SIG-M5 treated with dmso at 0.1 percent for 504 hours (cell line): ENCODE results near the gene PANX1.
"Not testable (repeated sequence)": the region's sequence is repeated elsewhere in the genome, so short reads cannot be mapped to it uniquely, and the experiment has no call there.

ENCODE experiments used
- DNase-seq: peaks from one replicate; lab custom pipeline; 2025; ENCODE audit not compliant: unreplicated experiment; lab: John Stamatoyannopoulos, UW

PANX1 gene

DNA sequence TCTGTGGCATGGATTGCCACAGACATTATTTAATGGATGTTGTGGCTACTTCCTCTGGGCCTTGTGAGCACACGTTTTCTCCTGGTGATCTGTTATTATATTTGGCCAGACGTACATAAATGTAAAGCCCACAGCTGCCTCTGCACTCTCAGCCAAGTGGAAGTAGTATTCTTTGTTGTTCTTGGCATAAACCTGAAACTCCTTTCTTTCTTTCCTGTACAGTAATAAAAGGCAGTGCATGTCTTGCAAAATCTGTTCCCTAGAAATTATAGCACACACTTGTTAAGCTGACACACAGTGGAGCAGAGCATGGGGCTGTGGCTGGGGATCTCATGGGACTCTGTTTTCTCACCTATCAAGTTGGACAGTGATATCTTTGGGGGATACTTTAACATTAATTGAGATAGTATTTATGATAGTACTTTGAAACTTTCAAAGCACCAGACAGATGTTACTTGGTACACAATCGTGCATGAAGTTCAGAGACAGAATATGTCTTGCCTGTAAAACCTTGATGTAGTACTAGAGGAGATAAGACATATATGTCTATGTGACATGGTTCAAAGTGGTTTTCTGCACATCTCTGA, 20.9 kb downstream of the PANX1 start:
- DNase-seq: no peak

DNA sequence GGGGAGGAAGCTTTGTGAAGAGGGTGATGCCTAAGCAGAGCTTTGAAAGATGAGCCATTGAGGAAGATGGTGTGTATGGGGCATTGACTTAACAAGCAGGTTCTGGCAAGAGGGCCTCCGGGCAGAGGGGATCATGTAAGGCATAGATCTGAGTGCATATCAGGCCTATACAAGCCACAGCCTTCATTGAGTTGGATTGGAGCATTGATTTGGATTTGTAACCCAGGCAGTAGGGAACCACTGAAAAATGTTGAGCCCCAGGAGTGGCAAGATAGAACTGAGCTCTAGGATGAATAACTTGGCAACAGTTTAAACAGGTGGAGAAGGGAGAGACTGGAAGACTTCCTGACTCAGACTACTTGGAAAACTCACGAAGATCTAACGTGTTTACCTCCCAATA, 21.4 kb downstream of the PANX1 start:
- DNase-seq: no peak

DNA sequence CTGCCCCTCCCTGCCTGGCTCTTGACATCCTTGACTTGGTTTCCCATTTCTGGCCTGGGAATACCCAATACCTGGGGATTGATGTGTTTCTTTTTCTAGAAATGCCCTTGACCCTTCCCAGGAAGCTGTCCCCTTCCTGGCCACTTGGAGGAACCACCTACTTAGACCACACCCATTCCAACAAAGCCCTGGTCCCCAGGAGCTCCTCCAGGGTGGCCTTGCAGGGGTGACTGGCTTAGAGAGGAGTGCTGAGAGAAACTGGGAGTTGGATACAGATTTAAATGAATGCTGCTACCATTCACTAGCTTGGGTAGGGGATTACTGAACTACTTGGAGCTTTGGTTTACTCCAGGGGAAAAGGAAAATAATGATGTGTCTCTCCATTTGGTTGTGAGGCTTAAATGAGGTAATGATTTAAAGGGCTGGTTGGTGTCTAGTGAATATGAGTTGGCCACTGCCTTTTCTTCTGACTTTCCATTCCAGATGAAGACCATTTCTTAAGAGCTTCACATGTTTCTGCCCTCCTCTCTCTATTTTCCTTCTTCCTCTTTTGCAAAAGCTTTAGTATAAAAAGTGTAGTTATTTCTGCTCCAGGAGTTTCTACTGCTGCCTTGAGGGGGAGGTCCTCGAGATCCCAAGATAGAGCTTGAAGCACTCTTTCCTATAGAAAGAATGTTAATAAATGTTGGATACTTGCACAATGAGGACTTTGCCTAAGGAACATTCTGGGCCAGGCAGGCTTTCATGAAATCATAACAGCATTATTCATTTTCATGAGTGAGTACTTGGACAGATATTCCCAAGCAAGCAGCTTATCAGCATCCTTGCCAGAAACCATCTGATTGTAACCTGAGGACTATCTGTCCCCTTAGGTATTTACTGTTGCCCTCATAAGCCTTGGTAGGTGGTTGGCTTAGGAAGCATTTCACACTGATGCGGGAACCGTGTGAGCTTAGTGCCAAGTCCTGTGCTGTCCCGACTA, 22.4 kb downstream of the PANX1 start:
- peak; percentile 32 for DNase-seq

DNA sequence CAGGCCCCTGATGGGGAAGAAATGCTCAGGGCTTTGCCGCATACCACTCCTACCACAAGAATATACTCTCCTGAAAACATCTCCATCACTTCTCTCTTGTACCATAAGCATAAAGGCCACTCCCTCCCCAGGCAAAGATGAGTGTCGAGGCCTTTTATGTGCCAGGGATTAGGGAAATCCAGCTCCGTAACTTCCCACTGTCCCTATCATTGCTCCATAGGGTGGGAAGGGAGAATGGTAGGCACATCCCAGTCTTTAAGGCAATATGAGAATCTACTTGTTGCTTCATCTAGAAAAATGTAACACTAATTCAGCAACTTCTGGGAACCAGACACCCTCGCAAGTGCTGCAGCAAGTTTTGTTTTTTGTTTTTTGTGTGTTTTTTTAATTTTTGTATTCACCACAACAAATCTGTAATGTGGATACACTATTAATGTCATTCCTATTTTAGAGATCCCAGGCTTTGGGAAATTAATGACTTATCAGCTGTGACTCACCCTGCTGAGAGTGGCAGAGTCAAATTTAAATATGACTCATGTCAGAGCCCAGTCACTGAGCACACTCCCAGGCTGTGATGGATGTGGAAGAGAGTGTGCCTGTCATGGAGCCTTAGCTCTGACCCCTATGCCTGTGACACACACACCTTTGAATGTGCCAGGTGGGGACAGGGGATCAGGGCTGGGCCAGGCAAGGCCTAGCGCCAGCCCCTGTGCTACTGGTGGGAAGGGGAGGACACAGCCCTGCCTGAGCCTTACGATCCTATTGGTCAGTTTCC, 23.4 kb downstream of the PANX1 start:
- DNase-seq: peak; percentile 13

DNA sequence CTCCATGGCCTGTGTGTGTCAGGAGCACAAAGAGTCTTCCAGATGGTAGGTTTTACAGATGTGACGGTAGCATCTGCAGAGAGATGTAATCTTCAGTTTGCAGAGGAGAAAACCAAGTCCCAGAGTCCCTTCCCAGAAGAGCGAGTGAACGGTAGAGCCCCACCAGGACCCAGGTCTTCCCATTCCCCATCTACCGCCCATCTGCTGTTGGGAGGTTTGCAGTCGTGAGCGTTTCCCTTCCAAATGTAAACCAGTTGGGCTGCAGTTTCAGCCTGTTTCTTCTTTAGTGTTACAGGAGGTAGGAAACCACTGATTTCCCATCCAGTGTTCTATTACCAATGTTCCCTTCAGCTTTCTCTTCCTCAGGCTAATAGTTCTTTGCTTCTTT, 24.0 kb downstream of the PANX1 start:
- no peak for DNase-seq

DNA sequence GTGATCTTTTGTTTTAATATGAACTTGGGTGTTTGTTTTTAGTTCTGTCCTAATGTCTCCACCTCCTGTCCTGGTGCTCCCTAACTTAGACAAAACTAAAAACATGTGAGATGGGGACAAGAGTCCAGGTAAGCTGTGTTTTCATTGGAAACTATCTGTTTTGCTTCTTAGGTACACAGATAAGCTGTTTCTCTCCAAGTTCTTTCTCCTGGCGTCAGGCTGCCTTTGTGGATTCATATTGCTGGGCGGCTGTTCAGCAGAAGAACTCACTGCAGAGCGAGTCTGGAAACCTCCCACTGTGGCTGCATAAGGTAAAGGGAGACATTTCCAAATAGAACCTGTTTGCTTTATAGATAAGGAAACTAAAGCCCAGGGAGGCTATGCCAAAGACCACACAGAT, 24.7 kb downstream of the PANX1 start:
- DNase-seq: no peak

DNA sequence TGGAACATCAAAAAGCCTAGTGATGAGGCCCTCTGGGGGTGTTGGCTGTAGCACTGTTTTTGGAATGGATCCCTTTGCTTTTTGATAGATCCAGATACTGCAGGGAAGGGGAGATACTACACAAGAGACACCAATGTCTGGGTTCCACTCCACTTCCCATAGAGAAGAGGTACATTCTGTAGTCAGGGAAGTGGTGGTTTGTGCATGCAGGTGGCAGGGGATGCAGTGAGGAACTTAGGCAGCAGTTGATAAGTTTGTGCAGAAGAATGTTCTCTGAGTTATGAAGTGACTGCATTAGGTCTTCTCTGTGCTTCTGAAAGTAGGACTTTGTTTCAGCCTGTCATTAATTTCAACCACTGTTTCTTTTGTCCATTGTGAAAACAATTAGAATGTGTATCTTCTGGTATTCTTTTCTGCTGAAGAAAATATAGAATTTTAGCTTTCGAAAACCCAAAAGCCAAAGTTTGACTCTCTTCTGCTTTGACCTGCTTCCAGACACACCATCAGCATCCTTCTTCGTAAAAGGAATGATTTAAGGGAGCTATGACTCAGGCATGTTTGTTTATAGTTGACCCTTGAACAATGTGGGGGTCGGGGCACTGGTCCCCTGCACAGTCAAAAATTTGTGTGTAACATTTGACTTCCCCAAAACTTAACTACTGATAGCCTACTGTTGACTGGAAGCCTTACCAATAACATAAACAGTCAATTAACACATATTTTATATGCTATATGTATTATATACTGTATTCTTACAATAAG, 25.6 kb downstream of the PANX1 start:
- DNase-seq: no peak

DNA sequence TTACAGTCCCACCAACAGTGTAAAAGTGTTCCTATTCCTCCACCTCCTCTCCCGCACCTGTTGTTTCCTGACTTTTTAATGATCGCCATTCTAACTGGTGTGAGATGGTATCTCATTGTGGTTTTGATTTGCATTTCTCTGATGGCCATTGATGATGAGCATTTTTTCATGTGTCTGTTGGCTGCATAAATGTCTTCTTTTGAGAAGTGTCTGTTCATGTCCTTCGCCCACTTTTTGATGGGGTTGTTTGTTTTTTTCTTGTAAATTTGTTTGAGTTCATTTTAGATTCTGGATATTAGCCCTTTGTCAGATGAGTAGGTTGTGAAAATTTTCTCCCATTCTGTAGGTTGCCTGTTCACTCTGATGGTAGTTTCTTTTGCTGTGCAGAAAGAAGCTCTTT, 28.7 kb downstream of the PANX1 start:
- not testable (repeated sequence) for DNase-seq

DNA sequence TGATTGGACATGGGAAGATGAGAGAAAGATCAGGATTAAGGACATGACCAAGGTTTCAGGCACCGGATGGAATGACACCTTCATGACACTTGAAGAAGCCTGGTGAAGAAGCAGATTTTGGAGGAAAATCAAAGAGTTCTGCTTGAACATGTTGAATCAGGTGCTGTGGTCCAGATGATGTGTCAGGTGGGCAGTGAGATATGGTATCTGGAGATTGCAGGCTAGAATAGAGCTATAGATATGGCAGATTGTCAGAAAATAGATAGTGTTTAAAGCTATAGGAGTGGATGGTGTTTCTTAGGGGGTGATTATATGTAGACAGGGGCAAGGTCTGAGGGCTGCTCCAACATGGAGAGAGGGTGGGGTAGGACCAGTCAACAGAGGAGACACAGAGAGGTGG, 40.2 kb downstream of the PANX1 start:
- no peak for DNase-seq

DNA sequence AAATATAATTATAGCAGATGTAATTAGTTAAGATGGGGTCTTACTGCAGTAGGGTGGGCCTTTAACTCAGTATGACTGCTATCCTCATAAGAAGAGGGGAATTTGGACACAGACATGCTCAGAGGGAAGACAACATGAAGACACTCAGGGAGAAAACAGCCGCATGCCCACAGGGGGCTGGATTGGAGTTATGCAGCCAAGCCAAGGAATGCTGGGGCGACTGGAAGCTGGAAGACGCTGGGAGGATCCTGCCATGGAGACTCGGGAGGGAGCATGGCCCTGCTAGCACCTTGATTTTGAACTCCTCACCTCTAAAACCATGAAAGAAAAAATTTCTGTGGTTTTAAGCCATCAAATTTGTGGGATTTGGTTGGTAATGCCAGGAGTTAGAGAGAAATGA, 40.9 kb downstream of the PANX1 start:
- DNase-seq: no peak

DNA sequence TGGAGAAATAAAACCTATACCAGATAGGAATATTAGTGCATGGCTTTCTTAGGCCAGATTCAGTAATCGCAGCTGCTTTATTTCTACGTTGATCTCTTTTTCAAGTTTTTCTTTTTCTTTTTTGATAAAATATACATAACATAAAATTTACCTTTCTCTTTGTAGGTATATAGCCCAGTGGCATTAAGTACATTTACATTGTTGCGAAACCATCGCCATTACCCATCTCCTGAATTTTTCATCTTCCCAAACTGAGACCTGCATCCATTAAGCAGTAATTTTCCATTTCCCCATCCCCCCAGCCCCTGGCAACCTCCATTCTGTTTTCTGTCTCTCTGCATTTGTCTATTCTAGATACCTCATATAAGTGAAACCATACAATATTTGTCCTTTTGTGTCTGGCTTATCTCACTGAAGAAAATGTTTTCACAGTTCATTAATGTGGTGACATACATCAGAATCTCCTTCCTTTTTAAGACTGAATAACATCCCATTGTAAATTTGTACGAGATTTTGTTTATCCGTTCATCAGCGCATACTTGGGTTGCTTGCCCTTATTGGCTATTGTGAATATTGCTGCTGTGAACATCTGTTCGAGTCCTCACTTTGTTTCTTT, 41.4 kb downstream of the PANX1 start:
- no peak for DNase-seq

DNA sequence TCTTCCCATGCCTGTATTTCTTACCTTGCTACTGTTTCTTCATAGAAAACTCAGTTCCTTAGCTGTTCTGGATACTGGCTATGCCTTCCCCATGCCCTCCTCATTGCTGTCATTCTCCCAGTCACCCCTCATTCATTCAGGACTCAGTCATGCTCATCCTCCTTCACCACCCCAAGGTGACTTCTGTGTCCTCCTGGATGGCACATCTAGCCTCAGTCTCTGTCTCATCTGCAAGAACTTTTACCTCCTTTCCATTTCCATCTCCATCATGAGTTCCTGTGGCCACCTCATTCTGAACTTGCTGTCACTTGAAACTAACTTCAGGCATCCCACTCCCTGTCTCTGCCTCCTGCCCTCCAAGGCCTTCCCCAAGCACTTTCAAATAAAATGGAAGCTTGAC, 42.3 kb downstream of the PANX1 start:
- DNase-seq: no peak

DNA sequence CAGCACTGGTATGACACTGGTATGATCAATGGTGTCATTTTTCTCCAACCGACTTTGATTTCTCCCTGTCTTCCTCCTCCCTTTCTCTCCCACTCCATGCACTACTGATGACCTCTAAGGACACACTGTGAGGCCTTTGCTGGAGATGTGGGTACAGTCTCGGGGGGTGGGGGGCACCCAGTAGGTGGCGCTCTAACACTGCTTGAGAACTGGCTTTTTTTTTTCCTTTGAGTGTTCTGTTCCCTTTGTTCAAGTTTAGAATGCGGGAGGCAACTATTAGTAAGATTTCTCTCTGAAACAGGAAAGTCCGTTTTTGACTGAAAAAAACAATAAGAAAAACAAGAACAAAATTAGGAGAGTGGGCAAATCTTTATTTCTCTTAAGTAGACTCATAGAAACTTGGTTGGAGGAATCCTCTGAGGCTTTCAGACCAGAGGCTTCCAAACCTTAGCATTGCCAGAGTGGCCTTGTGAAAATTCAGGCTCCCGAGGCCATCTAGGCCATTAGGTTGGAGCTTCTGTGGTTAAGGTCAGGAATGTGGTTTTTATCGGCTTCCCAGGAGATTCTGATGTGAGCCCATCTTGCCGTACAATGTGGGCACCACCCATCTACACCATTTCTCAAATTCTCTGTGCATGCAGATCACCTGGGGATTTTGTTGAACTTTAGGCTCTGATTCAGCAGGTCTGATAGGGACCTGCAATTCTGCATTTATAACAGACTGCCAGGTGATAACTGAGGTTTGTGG, 43.2 kb downstream of the PANX1 start:
- DNase-seq: peak; percentile 30

DNA sequence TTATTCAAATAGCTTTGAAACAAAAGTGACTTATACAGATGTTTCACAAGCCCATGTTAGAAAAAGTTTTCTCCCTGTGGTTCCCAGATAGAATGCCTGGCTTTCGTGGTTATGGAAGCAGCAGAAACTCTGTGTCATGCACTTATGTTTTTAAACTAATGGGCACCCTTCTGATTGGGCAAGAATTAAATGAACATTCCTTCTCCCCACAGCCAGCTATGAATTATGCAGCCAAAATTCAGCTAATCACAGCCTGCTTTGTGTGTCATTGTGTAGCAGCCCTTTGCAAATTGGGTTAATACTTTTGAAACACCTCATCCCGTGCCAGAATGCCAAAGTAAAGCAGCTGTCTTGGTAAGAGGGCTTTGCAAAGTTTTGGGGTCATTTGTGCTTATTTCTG, 46.9 kb downstream of the PANX1 start:
- no peak for DNase-seq

DNA sequence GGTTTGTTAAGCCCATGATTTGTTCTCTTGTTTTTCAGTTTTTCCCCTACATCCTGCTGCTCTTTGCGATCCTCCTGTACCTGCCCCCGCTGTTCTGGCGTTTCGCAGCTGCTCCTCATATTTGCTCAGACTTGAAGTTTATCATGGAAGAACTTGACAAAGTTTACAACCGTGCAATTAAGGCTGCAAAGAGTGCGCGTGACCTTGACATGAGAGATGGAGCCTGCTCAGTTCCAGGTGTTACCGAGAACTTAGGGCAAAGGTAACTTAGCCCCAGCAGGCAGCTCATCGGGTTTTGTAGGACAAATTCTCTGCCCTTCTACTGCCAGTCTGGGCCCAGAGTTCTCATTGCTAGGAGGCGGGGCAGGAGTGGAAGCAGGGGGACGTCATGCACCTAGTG, 49.7 kb downstream of the PANX1 start:
- DNase-seq: no peak

DNA sequence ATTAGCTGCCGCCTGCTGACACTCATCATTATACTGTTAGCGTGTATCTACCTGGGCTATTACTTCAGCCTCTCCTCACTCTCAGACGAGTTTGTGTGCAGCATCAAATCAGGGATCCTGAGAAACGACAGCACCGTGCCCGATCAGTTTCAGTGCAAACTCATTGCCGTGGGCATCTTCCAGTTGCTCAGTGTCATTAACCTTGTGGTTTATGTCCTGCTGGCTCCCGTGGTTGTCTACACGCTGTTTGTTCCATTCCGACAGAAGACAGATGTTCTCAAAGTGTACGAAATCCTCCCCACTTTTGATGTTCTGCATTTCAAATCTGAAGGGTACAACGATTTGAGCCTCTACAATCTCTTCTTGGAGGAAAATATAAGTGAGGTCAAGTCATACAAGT, 51.1 kb downstream of the PANX1 start:
- DNase-seq: no peak

DNA sequence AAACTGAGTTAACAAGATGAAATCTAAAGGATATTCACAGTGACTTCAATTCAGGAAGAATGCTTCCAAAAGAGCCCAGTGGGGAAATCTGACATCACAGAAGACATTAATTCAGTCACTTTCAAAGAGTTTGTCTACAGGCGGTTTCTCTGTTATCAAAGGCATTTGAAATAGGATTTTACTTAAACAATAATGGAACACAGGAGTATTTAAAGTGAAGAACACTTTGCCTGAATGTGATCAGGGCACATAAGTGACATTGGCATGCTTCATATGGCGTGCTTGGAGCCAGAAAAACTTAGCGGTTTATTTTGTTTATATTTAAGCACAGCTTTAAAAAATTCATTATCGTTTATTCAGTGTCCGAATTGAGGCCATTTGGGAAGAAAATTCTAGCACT, 52.9 kb downstream of the PANX1 start:
- no peak for DNase-seq

DNA sequence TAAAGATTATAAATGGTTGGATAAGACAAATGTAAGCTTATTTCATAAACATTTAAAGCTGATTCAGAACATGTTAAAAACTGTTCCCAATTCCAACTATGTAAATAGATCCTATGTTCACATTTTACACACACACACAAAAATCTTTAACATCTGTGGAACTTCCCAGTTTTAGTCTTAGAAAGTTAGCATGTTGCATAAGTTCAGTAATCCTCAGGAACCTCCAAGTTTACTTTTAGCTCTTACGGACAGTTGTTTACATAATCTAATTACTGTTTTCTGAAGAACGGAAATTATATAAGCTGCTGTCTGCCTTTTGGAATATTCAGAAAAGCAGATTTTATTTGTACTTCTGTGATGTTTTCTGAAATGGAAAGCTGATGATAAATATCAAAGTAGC, 53.3 kb downstream of the PANX1 start:
- no peak for DNase-seq

DNA sequence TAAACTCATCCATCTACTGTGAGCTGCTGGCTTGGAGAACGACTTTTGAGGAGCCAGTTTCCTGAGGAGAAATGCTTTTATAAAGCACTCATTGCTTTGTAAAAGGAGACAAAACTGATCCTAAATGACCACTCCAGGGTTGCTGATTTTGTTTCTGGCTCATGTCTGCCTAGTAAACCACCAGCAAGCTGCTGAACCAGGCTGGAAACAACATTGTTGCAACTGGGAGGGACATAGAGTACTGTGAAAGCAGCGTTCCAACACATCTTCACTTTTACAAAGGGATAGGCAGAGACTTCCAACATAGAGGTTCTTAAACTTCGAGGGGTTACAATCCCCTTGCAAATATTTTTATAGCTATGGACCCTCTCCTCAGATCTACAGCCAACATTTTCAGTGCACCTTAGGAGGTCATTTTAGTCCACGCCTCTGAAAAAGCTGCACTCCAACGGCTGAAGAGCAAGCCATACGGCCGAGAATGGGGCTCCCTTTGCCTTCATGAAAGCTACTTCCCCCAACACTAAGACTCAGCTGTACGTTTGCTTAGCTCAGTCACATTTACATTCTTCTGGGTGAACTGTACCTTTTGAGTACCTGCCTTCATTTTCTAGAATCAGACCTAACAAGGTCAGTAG, 54.7 kb downstream of the PANX1 start:
- DNase-seq: no peak

DNA sequence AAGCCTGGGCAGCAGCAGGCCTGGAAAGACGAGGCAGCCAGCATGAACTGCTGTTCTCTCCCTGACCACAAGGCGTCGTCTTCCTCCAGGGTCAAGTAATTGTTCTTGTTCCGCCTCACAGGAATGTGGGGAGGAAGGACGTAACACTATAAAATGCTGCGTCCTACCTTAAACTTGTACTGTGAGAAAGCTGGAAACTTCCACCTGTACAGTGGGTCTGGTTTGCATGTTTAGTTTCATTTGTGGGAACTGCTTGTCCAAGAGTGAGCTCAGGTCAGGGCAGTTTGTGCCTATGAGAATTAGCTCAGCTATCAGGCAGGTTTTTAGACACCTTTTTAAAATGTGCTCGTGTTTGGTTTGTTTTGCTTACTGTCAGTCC, 55.2 kb downstream of the PANX1 start:
- peak; percentile 3 for DNase-seq
